ENCODE results near the gene TXLNA.
A peak's percentile ranks its signal among the peaks of the same experiment; 100 is the strongest.

DNA sequence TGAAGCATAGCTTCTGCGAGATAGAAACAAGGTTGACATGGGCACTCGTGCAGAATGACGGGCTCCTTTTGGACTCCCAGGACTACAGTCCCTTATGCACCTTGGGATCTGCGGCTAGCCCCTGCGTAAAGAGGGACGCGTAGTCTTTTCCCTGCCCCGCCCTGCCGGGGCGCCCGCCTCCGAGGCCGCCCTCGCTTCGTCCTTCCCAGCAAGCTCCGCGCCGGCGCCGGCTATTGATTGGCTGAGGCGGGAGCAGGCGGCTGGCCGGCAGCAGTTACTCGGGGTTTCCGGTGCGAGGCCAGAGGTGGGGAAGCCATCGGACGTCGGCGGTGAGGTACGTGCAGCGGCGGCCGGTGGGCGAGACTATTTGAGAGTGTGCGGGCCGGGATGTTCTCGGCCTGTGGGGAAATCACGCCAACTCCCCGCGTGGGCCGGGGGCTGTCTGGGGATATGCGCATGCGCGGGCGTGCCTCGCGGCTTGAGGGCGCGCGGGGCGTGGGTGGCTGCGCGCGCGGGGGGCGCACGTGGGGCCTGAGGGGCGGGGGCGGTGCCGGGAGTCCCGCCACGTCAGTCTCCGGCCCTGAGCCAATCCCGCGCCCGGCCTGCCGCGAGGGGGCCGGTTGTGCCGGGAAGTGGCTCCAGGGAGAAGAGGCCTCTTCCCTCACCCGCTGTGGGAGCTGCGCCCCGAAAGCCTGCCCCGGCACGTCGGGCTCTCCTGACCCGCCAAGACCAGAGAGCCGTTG lies at the start of gene TXLNA:
- TF ChIP-seq POLR2A (IDR thresholded peaks at IDR 0.05; ENCODE audit: low read depth, low read length) (peak; percentile 86), POLR2AphosphoS5 (IDR thresholded peaks at IDR 0.05; ENCODE audit: low read depth, low read length) (peak; percentile 95), TAF1 (IDR thresholded peaks at IDR 0.05; ENCODE audit: low read depth, low read length) (peak; percentile 59; the same call in 1 of the 2 replicates)

All from GM12891 (cell line).